Measurements from ENCODE around the gene RPTOR. TPM values are rescaled to one million over a fixed set of nuclear protein-coding genes. Genes with fewer than 3 reads are reported as not detected.
"Not testable (repeated sequence)": the region's sequence is repeated elsewhere in the genome, so short reads cannot be mapped to it uniquely, and the experiment has no call there.

RPTOR gene
- total RNA-seq, 1 donor from 2014 or later = 53.7 TPM

DNA sequence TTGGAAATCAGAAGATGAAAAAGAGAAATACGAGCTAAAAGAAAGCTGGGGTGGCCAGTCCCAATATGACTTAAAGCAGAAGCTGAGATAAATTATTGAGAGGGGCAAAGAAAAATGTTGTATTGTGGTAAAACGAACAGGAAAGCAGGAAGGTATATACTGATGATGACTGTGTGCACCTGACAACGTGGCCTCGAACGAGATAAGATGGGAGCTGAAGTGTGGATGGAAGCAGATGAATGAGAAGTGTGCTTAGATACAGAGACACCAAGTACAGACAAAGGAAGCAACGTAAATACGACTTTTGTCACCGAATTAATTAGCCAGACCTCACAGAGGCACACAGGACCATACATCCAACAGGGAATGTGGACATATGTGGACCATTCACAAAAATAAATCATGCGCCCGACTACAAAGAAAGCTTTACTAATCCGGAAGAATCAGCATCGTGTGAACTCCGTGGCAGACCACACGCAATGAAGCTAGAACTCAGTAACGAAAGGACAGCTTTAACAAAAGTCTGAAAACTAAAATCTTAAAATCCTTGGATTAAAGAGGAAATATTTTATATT is 218.7 kb downstream of the RPTOR start:
- no peak for DNase-seq (ENCODE audit: low spot score in 2 of 2, unreplicated experiment in 2 of 2)
- no peak for TF ChIP-seq CTCF (IDR thresholded peaks at IDR 0.05; ENCODE audit: unreplicated experiment)
- H3K4me1 Mint-ChIP-seq = peaks cover 29% of the 10 kb centered on the region
- H3K27me3 Mint-ChIP-seq (ENCODE audit: low read depth) = no peaks in the 10 kb centered on the region
- no peak overlapping the region for H3K27ac Mint-ChIP-seq
- H3K4me3 Mint-ChIP-seq = no peak overlapping the region
- no peaks in the 10 kb centered on the region for H3K9me3 Mint-ChIP-seq
- peaks cover 3% of the 10 kb centered on the region for H3K36me3 Mint-ChIP-seq

DNA sequence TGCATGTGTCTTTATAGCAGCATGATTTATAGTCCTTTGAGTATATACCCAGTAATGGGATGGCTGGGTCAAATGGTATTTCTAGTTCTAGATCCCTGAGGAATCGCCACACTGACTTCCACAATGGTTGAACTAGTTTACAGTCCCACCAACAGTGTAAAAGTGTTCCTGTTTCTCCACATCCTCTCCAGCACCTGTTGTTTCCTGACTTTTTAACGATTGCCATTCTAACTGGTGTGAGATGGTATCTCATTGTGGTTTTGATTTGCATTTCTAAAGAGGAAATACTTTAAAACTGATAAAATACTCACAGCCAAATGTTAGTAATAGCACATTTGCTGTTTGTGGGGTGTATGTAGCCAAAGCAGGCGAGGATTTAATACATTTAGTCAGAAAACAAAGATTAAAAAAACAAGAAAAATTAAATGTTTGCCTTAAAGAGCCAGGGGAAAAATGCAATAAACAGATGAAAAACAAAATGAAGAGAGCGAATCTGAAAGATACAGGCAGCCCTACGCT is 220.0 kb downstream of the RPTOR start:
- not testable (repeated sequence) for H3K36me3 Mint-ChIP-seq; H3K27ac Mint-ChIP-seq; DNase-seq (ENCODE audit: low spot score in 2 of 2, unreplicated experiment in 2 of 2); H3K9me3 Mint-ChIP-seq; H3K27me3 Mint-ChIP-seq (ENCODE audit: low read depth); H3K4me3 Mint-ChIP-seq
- H3K4me1 Mint-ChIP-seq = peaks cover 27% of the 10 kb centered on the region

GRCh38 chr17:80765241-80765961 is 220.8 kb downstream of the RPTOR start:
- Mint-ChIP-seq H3K27me3 (ENCODE audit: low read depth) (no peaks in the 10 kb centered on the region), H3K4me1 (peaks cover 24% of the 10 kb centered on the region), H3K36me3 (peaks cover 3% of the 10 kb centered on the region), H3K4me3 (no peak overlapping the region), H3K9me3 (no peaks in the 10 kb centered on the region), H3K27ac (no peak overlapping the region)
- no peak for DNase-seq (ENCODE audit: low spot score in 2 of 2, unreplicated experiment in 2 of 2)
- no peak for TF ChIP-seq CTCF (IDR thresholded peaks at IDR 0.05; ENCODE audit: unreplicated experiment)

GRCh38 chr17:80766290-80766855 is 221.7 kb downstream of the RPTOR start:
- Mint-ChIP-seq H3K9me3 (no peaks in the 10 kb centered on the region), H3K27ac (no peak overlapping the region), H3K27me3 (ENCODE audit: low read depth) (no peaks in the 10 kb centered on the region), H3K4me3 (no peak overlapping the region), H3K4me1 (peaks cover 16% of the 10 kb centered on the region), H3K36me3 (peaks cover 7% of the 10 kb centered on the region)
- TF ChIP-seq CTCF (IDR thresholded peaks at IDR 0.05; ENCODE audit: unreplicated experiment) = no peak
- no peak for DNase-seq (ENCODE audit: low spot score in 2 of 2, unreplicated experiment in 2 of 2)

DNA sequence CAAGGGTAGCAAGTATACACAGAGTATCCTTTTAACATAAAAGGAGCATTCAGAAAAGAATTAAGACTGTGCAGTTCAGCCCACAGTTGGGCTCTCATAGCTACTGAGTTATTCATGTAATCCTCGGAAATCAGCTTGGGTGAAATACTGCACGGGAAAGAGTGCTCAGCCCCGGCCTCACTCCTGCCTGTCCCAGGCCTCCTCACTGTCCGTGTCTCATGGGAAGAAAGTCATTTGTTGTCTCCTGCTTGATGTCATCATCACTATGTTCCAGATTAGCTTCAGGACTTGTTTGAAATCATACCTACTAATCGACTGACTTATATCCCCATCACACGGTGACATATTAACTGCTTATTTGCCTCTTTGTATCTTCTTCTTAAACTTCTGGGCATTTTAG is 223.8 kb downstream of the RPTOR start:
- Mint-ChIP-seq H3K27me3 (ENCODE audit: low read depth) (no peaks in the 10 kb centered on the region), H3K4me3 (no peak overlapping the region), H3K4me1 (peaks cover 3% of the 10 kb centered on the region), H3K9me3 (no peaks in the 10 kb centered on the region), H3K36me3 (peaks cover 7% of the 10 kb centered on the region), H3K27ac (no peak overlapping the region)
- no peak for DNase-seq (ENCODE audit: low spot score in 2 of 2, unreplicated experiment in 2 of 2)
- no peak for TF ChIP-seq CTCF (IDR thresholded peaks at IDR 0.05; ENCODE audit: unreplicated experiment)

GRCh38 chr17:80768936-80769335 is 224.3 kb downstream of the RPTOR start:
- H3K4me1 Mint-ChIP-seq = peaks cover 3% of the 10 kb centered on the region
- no peaks in the 10 kb centered on the region for H3K9me3 Mint-ChIP-seq
- H3K36me3 Mint-ChIP-seq = peaks cover 7% of the 10 kb centered on the region
- no peak for DNase-seq (ENCODE audit: low spot score in 2 of 2, unreplicated experiment in 2 of 2)
- no peaks in the 10 kb centered on the region for H3K27me3 Mint-ChIP-seq (ENCODE audit: low read depth)
- H3K4me3 Mint-ChIP-seq = no peak overlapping the region
- H3K27ac Mint-ChIP-seq = no peak overlapping the region
- no peak for TF ChIP-seq CTCF (IDR thresholded peaks at IDR 0.05; ENCODE audit: unreplicated experiment)

All from mesothelial cell of epicardium (in vitro differentiated cells).